ENCODE measurements around the gene MTREX.
A peak's percentile ranks its signal among the peaks of the same experiment; 100 is the strongest.

The MTREX gene

DNA sequence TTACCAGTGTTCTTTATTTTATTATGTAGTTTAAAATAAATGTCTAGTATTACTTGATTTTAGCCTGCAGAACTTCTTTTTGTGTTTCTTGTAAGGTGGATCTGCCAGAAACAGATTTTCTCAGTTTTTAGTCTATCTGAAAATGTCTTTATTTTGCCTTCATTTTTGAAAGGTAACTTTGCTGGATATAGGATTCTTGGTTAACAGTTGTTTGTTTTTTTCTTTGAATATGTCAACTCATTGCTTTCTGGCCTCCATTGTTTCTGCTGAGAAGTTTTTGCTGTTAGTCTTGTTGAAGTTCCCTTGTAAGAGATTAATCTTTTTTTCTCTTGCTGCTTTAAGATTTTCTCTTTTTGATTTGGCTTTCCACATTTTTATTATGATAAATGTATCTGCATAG, 75.5 kb downstream of the MTREX start:
- DNase-seq (ENCODE audit: low read depth in 2 of 2), result no peak

DNA sequence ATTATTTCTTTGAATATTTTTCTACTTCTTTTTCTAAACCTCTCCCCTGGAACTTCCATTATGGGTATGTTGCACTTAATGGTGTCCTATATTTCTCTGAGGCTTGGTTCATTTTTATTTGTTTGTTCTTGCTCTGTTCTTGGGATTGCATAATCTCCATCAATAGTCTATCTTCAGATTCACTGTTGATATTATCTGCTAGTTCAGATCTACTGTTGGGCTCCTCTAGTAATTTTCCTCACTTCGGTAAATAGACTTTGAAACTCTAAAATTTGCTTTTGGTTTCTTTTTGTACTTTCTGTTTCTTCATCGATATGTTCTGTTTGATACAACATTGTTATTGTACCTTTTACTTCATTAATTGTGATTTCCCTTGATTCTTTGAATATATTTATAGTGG, 76.3 kb downstream of the MTREX start:
- DNase-seq (ENCODE audit: low read depth in 2 of 2), result no peak

DNA sequence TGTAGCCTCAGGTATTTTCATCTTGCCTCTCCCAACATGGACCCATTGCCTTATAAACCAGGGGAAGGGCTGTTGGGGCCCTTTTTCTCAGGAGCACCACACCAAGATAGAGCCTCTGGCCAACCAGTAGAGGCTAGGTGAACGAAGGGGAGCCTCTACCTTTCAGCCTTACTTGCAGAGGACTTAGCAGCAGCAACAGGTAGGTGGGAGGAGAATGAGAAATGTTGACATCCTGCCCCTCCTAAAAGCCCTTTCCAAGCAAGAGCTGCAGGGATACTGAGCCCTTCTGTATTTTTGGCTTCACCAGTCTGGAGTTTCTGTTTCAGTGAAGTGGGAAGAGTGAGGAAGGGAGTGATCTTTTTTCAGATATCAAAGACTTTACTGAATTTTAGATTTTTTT, 77.4 kb downstream of the MTREX start:
- DNase-seq (ENCODE audit: low read depth in 2 of 2), result no peak

DNA sequence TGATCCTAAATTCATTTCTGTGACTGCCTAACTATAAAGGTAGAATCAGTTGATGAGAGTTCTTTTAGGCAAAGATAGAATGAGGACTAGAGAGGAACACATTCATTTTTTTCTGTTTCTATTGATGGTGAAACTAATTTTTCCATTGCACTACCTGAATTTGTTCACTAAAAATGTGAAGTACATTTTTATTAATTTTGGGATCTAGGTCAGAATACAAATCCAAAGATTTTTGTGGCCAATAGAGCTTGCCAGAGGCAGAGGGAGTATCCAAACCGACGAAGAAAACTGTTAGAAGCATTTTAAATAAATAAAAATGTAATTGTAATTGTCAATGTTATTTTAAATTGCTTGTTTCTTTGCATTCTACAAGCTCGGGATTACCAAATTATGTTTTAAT, 78.1 kb downstream of the MTREX start:
- DNase-seq (ENCODE audit: low read depth in 2 of 2), result no peak

DNA sequence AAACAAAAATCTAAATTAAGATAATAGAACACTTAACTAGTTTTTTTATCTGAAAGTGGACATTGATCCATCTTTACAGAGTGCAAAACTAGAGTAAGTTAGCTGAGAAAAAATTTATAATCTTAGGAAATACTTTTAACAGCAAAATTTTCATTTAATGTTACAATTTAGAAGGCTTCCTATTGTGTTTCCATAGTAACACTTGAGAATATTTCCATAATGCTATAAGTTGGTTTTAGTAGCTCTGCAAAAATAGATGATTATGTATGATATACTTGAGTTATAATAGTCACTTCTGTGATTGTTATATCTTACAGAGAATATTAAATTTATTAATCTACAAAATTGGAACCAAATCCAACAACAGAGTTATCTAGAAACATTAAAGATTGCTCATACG, 78.6 kb downstream of the MTREX start:
- no peak for DNase-seq (ENCODE audit: low read depth in 2 of 2)

DNA sequence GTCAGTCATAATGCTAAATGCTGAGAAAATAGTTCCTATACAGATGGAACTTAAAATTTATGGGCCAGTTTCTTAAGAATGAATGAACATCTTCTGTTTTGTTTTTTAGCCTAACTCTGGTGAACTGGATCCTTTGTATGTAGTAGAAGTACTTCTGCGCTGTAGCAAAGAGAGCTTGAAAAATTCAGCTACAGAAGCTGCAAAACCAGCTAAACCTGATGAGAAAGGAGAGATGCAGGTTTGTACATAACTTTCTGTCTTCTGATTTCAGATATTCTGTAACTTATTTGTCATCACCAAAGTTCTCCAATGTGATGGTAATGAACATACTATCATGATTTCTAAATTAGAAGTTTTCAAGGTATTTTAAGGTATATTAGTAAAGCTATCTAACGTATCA, 80.1 kb downstream of the MTREX start:
- DNase-seq (ENCODE audit: low read depth in 2 of 2), result no peak

DNA sequence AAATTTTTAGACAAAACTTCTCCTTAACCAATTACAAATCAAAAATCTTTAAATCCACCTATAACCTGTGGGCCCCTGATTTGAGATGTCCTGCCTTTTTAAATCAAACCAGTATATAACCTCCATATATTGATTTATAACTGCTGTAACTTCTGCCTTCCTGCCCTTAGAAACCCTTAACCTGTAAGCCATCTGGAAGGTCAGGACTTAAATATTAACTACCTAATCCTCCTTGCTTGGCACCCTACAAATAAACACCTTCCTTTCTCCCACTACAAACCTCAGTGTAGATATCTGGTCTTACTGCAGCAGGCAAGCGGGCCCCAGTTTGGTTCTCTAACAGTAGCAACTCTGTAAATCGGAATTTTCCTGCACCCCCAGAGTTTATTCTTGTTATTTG, 83.9 kb downstream of the MTREX start:
- no peak for DNase-seq (ENCODE audit: low read depth in 2 of 2)

DNA sequence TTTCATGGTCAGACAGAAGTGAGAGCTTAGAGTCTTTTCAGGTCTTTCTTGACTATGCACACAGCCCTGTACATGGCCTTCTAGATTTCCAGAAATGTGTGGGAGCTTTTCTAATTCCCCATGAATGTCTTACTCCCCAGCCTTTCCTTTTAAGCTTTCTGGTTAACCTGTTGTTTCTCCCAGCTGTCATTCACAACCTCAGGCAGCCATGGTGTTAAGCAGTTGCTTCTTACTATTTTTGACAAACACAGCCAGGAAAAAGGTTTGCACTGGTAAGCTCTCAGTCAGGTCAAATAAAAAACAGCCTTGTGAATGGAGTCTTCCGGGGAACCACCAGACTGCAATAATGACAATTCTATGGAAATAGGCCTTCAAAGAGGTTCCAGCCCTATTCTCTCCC, 84.9 kb downstream of the MTREX start:
- no peak for DNase-seq (ENCODE audit: low read depth in 2 of 2)

DNA sequence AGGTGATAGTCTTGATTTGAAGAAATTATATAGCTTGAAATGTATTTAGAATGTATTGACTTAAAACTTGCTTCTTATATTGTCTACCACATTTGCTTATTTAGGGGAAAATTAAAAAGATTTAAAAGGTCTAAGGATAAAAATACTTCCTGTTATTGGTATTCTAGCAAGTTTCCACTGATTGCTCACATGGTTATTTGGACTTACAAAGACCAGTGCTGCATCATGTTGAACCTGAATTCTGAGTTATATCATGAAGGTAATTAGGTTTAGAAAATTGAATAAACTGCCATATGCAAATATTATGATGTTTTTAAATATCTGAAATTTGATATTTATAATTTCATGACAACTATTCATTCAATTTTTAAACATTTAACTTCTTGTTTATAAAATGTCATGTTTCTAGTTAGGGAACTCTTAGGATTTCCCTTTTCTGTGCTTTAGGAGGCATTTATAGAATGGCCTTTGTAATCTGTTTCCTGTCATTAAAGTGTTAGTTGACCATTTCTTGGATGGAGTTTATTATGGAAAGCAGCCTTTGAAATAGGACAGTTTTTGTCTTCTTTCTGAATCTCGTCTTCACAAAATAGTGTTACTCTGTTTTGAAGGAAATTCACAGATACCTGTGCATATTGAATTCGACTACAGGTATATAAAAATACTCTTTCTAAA, 85.8 kb downstream of the MTREX start:
- DNase-seq (ENCODE audit: low read depth in 2 of 2), result no peak

DNA sequence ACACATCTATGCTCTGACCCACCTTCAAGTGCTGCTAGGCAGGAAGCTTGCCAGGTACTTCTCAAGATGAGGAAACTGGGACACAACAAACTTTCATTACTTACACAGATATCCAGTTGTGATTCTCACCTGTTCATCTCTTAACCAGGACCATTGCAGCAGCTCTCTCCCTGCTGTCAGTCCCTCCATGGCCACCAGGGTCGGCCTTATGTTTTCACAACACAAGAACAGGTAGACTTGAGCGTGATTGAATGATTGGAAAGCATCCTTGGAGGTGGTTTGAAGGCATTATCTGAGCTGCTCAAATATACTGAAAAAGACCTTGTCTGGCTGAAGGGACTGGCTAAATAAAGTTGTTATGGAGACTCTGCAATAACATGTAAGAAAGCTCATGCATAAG, 94.4 kb downstream of the MTREX start:
- DNase-seq (ENCODE audit: low read depth in 2 of 2), result no peak

DNA sequence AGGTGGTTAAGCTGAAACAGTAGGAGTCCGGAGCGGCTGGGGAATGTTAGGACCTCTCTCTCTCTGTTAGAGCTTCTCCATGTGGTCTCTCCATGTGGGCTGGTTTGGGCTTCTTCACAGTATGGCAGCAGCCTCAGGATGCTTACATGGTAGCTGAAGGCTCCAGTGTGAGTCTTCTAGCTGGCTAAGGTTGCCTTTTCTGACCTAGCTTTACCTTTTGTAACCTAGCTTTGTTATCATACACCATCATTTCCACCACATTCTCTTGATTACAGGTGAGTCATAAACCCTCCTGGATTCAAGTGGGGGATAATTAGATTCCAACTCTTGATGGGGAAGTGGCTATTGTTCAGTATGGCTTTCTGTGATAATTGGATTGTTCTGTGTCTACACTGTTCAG, 98.5 kb downstream of the MTREX start:
- DNase-seq (ENCODE audit: low read depth in 2 of 2), result no peak

DNA sequence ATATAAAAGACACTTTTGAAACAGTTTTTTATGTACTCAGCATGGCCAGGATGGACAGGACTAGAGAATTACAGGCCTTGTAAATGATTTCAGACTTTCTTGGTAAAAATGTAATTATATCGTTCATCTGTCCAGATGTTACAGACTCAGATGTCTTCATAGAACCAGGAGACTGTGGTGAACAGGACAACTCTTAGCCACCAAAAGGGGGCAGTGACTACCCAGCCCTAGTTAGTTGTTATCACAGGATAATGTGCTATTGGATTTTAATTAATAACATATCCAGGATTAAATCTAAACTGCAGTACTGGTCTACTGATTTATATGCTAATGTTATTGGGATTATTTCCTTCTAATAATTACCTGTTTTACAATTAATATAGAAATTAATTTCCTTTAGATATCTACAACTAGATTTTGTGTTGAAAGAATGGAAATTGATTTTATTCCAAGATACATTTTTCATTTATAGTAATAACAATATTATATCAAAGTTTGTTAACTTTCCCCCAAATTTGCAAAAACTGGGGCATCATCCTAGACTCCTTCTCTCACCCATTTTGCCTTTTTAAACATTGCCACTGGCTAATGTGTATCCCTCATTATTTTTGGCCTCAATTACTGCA, 99.4 kb downstream of the MTREX start:
- no peak for DNase-seq (ENCODE audit: low read depth in 2 of 2)

DNA sequence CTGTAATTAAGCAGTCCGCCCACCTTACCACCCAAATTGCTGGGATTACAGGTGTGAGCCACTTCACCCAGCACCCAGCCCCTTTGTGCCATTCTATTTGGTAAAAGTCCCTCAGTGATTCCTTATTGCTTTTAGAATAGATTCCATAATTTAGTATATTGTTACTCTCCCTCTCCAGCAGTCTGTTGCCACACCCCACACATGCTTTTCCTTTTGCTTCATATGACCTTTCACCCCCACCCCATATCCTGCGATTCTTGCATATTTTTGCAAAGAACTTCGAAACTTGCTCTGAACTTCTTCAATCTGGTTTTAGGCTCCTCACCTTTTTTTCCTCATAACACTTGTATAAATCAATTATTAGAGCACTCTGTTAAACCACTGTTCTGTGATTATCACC, 100.2 kb downstream of the MTREX start:
- DNase-seq (ENCODE audit: low read depth in 2 of 2), result no peak

DNA sequence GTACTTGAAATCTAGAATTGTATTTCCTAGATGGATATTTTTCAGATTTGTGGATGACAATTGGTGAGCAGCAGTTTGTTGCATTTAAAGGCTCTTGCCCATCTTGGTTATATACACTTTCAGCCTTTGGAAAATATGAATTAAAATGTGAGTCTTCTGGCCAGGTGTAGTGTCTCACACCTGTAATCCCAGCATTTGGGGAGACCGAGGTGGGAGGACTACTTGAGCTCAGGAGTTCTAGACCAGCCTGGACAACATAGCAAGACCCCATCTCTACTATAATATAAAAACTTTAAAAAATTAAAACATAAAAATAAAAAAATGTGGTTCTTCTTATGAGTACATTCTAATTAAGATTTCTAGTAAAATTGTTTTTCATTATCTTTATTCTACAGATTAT, 102.0 kb downstream of the MTREX start:
- DNase-seq (ENCODE audit: low read depth in 2 of 2), result no peak

DNA sequence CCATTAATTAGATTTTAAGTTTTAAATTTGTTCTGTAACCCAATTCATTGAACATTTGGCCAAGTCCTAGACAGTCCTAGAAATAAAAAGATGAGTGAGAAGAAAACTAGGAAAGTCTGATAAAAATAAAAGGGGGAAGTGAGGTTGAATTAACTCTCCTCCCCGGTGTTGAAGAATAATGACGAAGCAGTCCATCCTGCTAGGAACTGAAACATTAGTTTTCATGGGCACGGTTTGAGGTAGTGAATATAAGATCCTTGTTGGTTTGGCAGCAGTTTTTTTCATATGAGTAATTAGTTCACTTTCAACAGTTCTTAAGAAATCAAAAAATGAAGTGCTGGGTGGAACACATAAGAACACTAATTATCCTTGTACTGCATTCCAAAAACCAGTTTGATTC, 103.1 kb downstream of the MTREX start:
- DNase-seq (ENCODE audit: low read depth in 2 of 2), result no peak

DNA sequence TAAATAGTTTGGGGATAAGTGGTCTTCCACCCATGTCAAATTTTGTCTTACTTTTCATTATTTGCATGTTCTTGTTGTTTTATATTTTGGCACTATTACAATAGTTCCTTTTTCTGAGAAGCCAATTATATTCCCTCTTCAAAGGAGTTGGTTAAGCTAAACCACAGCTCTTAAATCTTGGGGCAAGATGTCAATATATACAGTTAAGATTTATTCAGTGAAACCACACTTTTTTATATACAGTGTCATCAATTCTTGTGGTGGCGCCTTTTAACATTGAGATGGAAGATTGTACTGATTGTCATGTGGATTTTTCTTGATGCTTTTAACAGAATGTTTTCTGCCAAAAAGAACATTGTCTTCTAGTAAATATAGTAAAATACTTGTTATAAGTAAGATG, 104.1 kb downstream of the MTREX start:
- no peak for DNase-seq (ENCODE audit: low read depth in 2 of 2)

DNA sequence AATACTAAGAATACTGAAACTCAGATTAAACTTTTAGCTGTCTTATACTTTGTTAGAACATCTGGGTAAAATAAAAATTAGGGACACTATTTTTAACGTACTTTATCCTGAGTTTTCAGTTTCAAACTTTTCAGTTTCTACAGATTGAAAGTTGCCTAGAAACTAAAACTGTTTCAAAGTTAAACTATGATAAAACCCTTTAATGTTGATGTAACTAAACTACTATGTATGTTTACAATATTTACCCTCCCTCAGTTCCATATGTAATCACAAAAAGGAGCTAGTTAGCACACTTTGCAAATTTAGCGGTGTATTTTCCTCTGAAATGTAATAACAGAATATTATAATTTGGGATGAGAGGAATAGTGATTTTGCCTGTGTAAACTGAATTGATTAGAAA, 105.9 kb downstream of the MTREX start:
- DNase-seq (ENCODE audit: low read depth in 2 of 2), result no peak

DNA sequence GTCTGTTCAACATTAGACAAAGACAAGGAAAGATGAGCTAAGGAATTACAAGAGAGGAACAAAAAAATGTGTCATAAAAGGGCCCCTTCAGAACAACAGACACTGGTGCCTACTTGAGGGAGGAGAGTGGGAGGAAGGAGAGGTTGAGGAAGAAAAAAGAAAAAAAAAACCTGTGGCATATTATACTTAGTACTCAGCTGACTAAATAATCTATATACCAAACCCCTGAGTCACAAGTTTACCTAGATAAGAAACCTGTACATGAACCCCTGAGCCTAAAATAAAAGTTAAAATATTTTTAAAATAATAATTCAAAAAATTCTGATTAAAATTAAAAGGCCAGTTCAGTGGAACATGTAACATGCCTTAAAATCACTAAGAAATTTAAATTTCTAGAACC, 107.3 kb downstream of the MTREX start:
- no peak for DNase-seq (ENCODE audit: low read depth in 2 of 2)

DNA sequence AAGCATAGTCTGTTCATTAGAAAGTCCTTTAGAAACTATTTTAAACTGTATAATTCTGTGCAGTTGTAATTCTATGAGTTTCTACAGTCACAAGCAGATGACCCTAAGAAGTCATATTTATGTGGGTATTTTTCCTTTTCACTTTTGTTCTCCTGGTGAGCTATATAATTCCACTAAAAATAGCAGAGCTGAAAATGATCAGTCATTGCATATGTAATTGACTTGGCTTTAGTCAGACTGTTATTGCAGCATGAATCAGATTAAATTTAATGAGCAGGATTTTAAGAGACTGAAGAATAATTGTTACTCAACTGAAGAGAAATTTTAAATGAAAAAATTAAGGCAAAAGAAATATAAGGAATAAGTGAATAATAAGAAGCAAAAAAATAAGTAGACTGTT, 108.5 kb downstream of the MTREX start:
- DNase-seq (ENCODE audit: low read depth in 2 of 2), result no peak

DNA sequence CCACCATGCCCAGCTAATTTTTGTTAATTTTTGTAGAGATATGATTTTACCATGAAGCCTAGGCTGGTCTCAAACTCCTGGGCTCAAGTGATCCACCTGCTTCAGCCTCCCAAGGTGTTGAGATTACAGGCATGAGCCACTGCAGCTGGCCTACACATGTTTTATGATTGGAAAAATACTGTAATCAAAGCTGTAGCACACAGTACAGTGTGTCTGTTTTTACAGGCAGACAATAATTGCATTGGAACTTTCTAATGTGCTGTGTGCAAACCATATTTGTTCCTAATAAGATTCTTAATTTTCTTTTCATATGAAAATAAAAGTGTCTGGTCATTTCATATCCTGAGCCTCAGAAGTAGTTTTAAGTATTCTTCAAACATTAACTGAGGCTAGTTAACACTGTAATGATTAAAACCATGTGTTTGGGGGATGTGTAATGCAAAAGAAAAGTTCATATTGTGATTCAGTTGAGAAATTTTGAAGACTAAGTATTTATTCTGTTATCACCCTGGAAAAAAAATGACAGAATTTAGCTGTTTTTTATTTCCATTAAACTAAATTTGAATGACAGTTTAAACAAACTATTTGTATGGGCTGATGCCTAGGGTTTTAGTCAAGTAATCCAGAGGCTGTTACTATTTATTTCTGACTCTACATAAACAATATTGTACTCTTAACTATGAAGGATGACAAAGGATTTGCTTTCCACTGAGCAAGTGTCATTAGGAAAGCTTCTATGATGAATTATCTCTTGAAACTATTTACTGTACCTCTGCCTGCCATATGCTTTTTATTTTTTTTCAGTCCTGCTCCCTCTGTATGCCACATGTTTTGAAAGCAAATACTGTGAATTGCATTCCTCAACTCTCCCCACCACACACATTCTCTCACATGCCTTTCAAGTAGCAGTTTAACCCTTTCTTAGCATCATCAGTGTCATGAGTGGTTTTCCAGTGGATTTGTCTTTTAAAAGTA, 111.5 kb downstream of the MTREX start:
- no peak for DNase-seq (ENCODE audit: low read depth in 2 of 2)

DNA sequence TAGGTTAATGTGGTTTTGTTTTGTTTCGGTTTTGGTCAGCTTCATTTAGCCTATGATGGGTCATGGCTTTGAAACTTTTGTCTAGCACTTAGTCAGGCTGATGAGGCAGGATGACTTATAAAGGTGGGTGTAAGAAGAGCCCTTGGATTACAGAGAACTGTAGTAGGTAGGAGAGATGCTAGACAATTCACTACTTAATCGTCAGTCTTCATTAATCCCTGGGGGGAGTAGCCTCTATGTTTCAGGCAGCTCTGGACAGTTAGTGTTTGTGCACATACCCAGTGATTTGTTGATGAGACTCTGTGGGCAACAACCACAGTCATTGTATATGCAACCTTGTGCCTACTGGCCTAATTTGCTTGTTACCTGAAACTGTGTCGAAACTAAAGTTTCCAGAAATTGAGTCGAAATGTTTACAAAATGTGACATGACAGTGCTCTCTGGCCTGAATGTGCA, 113.3 kb downstream of the MTREX start:
- peak in 1 of 2 donors; percentile 29 for DNase-seq (ENCODE audit: low read depth in 2 of 2)

DNA sequence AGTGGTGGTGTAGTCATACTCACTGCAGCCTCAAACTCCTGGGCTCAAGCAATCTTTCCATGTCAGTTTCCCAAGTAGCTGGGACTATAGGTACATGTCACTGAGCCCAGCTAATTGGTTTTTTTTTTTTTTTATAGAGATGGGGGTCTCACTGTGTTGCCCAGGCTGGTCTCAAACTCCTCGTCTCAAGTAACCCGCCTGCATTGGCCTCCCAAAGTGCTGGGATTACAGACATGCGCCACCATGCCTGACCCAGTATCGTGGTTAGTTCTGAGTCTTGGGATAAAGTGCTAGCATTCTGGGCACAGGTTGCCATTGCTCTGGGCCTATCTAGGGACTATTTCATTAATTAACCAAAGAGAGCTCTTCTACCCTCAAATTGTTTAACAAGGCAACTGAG, 118.7 kb downstream of the MTREX start:
- no peak for DNase-seq (ENCODE audit: low read depth in 2 of 2)

DNA sequence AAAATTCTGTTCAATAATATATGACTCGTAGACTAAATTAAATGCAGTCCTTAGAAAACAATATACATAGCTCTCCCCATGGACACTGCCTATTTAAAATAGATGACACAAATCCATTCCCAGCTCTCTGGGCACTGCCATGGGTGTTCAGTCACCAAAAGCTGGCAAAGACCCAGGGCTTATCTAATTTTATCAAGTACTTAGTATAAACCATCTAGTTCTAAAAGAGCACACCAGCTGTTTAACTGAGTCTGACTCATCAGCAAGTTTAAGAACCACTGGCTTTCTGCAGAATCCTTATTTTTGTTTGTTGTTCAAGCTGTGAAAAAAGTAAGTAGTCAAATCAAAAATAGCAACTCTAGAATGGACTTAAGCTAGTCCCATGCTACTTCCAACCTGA, 119.4 kb downstream of the MTREX start:
- no peak for DNase-seq (ENCODE audit: low read depth in 2 of 2)

Measured in activated CD4-positive, alpha-beta T cell treated with anti-CD3 and anti-CD28 coated beads for 24 hours (primary cell).